Activated CD8-positive, alpha-beta memory T cell treated with anti-CD3 and anti-CD28 coated beads, Interleukin-2, amount 50 U/mL, for 1 hour (primary cell): Measurements from ENCODE around the gene CISD1.
A peak's percentile ranks its signal among the peaks of the same experiment; 100 is the strongest.

Experiments used
- DNase-seq: peaks from one replicate; pipeline ENCODE4 v3.0.0-alpha.2; 2020; ENCODE audit errors: extremely low read depth

CISD1 gene

DNA sequence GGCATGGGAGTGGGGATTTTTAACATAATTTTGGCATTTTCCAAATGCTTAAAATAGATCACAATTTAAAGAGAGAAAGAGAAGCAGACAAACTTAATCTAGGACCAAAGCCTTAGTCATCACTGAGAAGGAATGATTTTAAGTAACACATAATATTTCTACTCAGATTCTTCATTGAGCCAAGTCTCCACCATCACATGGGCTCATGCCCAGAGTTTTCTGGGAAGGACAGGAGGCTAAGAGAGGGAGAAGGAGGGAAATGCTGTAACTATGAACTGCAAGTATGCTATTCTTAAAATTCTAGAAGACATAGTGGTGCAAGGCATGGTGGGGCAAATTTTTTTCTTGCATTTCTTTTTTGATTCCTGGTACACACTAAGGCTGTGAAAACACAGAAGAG, 42.1 kb downstream of the CISD1 start:
- no peak for DNase-seq

- no peak for DNase-seq
Measured at GRCh38 chr10:58316874-58317273, 47.9 kb downstream of the CISD1 start.

- no peak for DNase-seq
Measured at GRCh38 chr10:58318346-58318745, 49.4 kb downstream of the CISD1 start.

DNA sequence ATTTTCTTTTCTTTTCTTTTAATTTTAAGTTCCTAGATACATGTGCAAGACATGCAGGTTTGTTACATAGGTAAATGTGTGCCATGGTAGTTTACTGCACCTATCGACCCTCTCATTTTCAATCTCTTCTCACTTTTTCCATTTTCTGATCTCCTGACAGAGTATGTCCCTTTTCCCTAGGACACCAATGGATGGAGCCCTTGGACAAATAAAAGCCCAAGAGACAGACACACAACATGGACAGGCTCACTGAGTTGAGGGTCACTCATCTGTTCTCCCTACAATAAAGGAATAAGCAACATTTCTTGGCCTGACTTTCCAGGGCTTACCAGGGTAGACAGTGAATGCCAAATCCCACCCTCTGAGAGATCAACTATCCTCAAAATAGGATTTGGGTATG, 50.6 kb downstream of the CISD1 start:
- DNase-seq: no peak

DNA sequence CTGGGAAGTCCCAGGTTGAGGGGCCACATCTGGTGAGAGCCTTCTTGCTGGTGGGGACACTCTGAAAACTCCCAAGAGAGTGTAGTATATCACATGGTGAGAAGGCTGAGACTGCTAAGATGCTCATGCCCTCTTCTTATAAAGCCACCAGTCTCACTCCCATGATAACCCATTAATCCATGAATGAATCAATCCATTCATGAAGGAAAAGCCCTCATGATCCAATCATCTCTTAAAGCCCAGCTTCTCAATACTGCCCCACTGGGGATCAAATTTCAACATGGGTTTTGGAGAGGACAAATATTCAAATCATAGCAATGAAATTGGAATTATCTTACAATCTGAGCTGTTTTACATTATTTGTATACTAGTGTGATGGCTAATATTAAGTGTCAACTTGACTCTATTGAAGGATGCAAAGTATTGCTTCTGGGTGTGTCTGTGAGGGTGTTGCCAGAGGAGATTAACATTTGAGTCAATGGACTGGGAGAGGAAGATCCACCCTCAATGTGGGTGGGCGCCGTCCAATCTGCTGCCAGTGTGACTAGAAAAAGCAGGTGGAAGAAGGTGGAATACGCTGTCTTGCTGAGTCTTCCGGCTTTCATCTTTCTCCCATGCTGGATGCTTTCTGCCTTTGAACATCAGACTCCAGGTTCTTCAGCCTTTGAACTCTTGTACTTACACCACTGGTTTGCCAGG, 51.5 kb downstream of the CISD1 start:
- no peak for DNase-seq

DNA sequence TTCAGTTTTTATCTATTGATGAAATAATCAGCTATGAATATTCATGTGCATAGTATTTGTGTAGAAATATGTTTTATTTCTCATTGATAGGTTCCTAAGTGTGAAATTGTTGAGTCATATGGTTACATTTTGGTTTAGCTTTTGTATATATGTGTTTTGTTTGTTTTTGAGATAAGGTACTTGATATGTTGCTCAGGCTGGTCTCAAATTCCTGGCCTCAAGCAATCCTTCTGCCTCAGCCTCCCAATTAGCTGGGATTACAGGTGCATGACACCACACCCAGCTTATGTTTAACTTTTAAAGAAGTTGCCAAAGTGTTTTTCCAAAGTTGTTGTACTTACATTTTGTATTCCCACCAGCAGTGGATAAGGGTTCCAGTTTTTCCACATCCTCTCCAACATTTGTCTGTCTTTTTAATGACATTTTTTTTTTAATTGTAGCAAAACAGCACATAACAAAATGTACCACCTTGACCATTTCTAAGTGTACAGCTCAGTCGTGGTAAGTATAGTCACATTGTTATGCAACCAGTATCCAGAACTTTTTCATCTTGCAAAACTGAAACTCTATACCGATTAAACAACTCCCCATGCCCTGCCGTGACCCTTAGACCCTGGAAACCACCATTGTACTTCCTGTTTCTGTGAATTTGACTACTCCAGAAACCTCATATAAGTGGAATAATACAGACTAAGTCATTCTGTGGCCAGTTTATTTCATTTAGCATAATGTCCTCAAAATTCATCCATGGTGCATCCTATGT, 53.3 kb downstream of the CISD1 start:
- DNase-seq: no peak

DNA sequence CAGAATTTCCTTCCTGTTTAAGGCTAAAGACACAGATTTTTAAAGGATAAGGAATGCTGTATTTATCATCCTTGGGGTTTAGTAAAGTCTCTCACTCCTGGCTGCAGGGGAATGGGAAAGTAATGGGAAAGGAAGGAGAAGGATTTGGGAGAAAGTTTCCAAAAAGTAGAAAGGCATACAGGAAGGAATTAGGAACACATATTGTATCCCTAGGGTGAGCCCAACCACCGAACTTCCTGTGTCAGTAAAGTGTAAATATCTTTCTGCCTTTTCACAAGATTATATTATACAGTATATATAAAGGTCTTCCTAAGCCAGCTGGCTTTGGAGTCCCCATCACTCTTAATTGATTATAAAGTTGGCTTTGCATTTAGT, 53.9 kb downstream of the CISD1 start:
- DNase-seq: no peak

DNA sequence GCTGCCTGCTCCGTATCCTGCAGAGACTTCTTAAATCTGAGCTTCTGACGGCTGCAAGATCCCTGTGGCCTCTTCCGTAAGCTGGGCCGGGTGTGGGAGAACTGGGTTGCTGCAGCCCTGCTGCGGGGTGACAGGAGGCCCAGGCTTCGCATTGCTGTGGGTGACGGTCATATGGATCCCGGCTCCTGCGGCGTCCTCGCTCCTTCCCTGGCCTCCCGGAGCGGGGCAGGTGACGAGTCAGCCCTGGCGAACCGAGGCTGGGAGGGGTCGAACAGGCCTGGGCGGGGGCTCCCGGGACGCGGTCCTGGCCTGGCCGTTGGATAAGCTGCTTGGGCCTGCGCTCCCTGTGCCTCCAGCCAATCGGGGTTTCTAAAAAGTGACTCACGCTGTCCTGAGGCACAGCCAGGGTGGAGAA, 58.0 kb downstream of the CISD1 start:
- DNase-seq: no peak

DNA sequence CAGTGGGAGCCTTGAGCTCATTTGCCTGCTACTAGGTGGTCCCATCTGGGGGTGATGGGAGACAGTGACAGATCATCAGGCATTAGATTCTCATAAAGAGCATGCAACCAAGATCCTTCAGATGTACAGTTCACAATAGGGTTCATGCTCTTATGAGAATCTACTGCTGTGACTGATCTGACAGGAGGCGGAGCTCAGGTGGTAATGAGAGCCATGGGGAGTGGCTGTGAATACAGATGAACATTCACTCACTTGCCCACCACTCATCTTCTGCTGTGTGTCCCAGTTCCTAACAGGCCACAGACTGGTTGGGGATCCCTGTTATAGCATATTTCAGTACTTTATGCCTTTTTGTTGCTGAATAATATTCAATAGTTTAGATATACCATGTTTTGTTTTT, 59.3 kb downstream of the CISD1 start:
- no peak for DNase-seq

DNA sequence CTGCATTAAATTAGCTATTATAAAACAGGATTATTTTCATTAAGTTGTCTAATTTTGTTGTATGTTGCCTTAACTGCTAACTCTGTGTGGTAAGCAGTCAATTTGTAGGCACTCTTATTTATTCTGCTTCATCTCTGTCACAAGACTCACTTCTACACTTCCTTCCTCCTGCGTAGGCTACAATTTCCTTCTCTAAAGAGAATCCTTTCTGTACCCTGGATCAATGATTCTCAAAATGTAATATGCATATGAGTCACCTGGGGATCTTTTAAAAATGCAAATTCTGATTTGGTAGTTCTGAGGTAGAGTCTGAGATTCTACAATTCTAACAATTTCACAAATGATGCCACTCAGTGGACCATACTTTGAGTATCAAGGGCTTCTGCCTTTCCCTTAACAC, 61.5 kb downstream of the CISD1 start:
- no peak for DNase-seq

GRCh38 chr10:58331646-58332045, 62.7 kb downstream of the CISD1 start:
- no peak for DNase-seq

GRCh38 chr10:58334817-58335305, 65.9 kb downstream of the CISD1 start, which contains the start of gene UBE2D1:
Gene UBE2D1 (plus strand): TSS chr10:58335006. CDS start chr10:58335202, 196 bp downstream.
- DNase-seq: peak; percentile 33

GRCh38 chr10:58335306-58336005, 66.5 kb downstream of the CISD1 start:
- DNase-seq: no peak

- DNase-seq: no peak
Measured at GRCh38 chr10:58336242-58336641, 67.3 kb downstream of the CISD1 start.
